Thoracic aorta (tissue), 2 donors: ENCODE measurements around the gene ZNF385B. TPM values are rescaled to one million over a fixed set of nuclear protein-coding genes. Genes with fewer than 3 reads are reported as not detected.

Experiments
- ATAC-seq: fragments of 150-250 bp; one replicate; pipeline ENCODE4 v1.8.0; 2017; ENCODE audit warnings: low read depth; ENCODE audit not compliant: insufficient number of reproducible peaks, low FRiP score
- DNase-seq: peaks from one replicate; pipeline ENCODE4 v3.0.0-alpha.2; 2020; ENCODE audit warnings: low spot score
- H3K27ac ChIP-seq, 2 donors: fragments of 200-600 bp; sonication (generic); 1 replicate in 1 of 2; 2 replicates in 1 of 2; pipeline ENCODE4 v1.5.1; 2016; ENCODE audit warnings: mild to moderate bottlenecking in 2 of 2, moderate library complexity in 2 of 2
- H3K27me3 ChIP-seq: fragments of 200-600 bp; sonication (generic); replicated peaks from 2 replicates; pipeline ENCODE4 v1.6.0; 2016; ENCODE audit warnings: mild to moderate bottlenecking; ENCODE audit not compliant: insufficient read depth
- H3K36me3 ChIP-seq: fragments of 200-600 bp; sonication (generic); one replicate; pipeline ENCODE4 v1.5.1; 2016
- H3K4me1 ChIP-seq, 2 donors: fragments of 200-600 bp; sonication (generic); 1 replicate in 1 of 2; 2 replicates in 1 of 2; pipeline versions ENCODE4 v1.5.1 to v1.6.0; 2016; ENCODE audit warnings: low read depth in 2 of 2, mild to moderate bottlenecking in 1 of 2; ENCODE audit not compliant: control insufficient read depth in 1 of 2
- H3K4me3 ChIP-seq: fragments of 200-600 bp; sonication (generic); 2 replicates; pipeline ENCODE4 v1.5.1; 2016; ENCODE audit warnings: mild to moderate bottlenecking
- H3K9me3 ChIP-seq: fragments of 200-600 bp; sonication (generic); 2 replicates; pipeline ENCODE4 v1.5.1; 2016
- total RNA-seq, 2 donors: library from RNA; depleted of rRNA; stranded (reverse); fragments of >200 nt; gene quantifications; one replicate each; pipeline versions ENCODE4 v1.1.0 to v1.2.3, GENCODE V29; 2016
- TF ChIP-seq, protein P1 (sequence below): fragments of 200-600 bp; sonication (generic); IDR thresholded peaks from one replicate; pipeline ENCODE4 v1.5.1; 2019; ENCODE audit warnings: antibody characterized with exemption

The ZNF385B gene
- total RNA-seq, 2 donors from 2014 or later, result 0.41 to 1.9 TPM

GRCh38 chr2:179565807-179566206 lies 295.6 kb downstream of the ZNF385B start:
- no peak overlapping the region for H3K4me3 ChIP-seq
- ATAC-seq (no peak), DNase-seq (no peak)
- H3K9me3 ChIP-seq, result no peaks in the 10 kb centered on the region
- TF ChIP-seq, protein P1, sequence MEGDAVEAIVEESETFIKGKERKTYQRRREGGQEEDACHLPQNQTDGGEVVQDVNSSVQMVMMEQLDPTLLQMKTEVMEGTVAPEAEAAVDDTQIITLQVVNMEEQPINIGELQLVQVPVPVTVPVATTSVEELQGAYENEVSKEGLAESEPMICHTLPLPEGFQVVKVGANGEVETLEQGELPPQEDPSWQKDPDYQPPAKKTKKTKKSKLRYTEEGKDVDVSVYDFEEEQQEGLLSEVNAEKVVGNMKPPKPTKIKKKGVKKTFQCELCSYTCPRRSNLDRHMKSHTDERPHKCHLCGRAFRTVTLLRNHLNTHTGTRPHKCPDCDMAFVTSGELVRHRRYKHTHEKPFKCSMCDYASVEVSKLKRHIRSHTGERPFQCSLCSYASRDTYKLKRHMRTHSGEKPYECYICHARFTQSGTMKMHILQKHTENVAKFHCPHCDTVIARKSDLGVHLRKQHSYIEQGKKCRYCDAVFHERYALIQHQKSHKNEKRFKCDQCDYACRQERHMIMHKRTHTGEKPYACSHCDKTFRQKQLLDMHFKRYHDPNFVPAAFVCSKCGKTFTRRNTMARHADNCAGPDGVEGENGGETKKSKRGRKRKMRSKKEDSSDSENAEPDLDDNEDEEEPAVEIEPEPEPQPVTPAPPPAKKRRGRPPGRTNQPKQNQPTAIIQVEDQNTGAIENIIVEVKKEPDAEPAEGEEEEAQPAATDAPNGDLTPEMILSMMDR, result no peak
- H3K4me1 ChIP-seq, result no peaks in the 10 kb centered on the region
- H3K27me3 ChIP-seq, result no peaks in the 10 kb centered on the region
- H3K36me3 ChIP-seq, result no peaks in the 10 kb centered on the region
- H3K27ac ChIP-seq, result no peak overlapping the region

DNA sequence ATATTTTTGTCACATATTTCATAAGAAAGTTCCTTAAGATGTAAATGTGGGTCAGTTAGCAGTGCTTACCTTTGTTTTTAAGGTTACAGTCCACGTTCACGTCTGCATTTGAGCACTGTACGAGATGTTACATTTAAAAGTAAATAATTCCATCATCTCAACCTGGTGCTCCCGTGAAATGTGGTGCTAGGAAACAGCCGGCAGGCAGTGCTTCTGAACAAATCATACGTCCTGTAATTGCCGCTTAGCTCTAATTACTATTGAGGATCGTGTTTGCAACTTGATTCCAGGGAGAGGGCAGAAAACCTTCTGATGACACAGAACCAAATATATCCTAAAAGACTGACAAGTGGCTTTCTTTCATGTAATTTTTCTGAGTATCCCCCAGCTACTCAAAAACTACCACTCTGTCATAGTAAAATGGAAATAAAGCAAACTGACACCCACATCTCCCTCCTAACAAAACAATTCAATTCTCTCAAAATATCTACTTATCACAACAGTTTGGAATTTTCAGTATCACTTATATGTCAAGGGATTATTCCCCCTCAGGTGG lies 299.0 kb downstream of the ZNF385B start:
- H3K9me3 ChIP-seq, result no peaks in the 10 kb centered on the region
- ATAC-seq, result no peak
- H3K4me1 ChIP-seq, result no peaks in the 10 kb centered on the region
- H3K4me3 ChIP-seq, result no peak overlapping the region
- TF ChIP-seq, protein P1, result no peak
- no peak overlapping the region for H3K27ac ChIP-seq
- DNase-seq, result no peak
- no peaks in the 10 kb centered on the region for H3K27me3 ChIP-seq
- H3K36me3 ChIP-seq, result no peaks in the 10 kb centered on the region

DNA sequence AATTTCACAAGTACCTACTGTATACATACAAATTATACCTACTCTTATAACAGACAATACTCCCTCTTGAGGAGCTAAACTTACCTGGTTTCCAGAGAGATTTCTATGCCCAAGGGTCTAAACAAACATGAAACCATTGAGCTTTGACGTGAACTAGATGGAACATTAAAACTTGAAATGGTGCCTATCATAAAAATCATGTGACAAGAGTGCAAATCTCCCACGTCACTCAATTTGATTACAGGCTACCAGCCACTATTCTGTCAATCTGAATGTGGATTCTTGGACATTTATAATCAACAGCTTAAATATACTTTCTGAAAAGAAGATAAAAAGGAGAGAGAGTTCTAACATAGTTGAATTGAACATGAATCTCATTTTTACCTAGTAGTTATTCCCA lies 299.7 kb downstream of the ZNF385B start:
- TF ChIP-seq, protein P1, result no peak
- ATAC-seq (no peak), DNase-seq (no peak)
- no peak overlapping the region for H3K27ac ChIP-seq
- no peaks in the 10 kb centered on the region for H3K4me1 ChIP-seq
- no peaks in the 10 kb centered on the region for H3K9me3 ChIP-seq
- H3K4me3 ChIP-seq, result no peak overlapping the region
- H3K27me3 ChIP-seq, result no peaks in the 10 kb centered on the region
- no peaks in the 10 kb centered on the region for H3K36me3 ChIP-seq

GRCh38 chr2:179560257-179560735 lies 301.1 kb downstream of the ZNF385B start:
- no peaks in the 10 kb centered on the region for H3K9me3 ChIP-seq

GRCh38 chr2:179559108-179559806 lies 302.2 kb downstream of the ZNF385B start:
- TF ChIP-seq, protein P1, result no peak
- ATAC-seq (no peak), DNase-seq (no peak)
- H3K9me3 ChIP-seq, result no peaks in the 10 kb centered on the region
- H3K4me1 ChIP-seq, result no peaks in the 10 kb centered on the region
- H3K4me3 ChIP-seq, result no peak overlapping the region
- H3K36me3 ChIP-seq, result no peaks in the 10 kb centered on the region
- H3K27me3 ChIP-seq, result no peaks in the 10 kb centered on the region
- H3K27ac ChIP-seq, result no peak overlapping the region

More at GRCh38 chr2:179560257-179560735, 301.1 kb downstream of the ZNF385B start:
- no peaks in the 10 kb centered on the region for H3K36me3 ChIP-seq
- TF ChIP-seq, protein P1, result no peak
- H3K27me3 ChIP-seq, result no peaks in the 10 kb centered on the region
- H3K4me3 ChIP-seq, result no peak overlapping the region
- ATAC-seq, result no peak
- no peak for DNase-seq
- no peak overlapping the region for H3K27ac ChIP-seq
- H3K4me1 ChIP-seq, result no peaks in the 10 kb centered on the region
